ENCODE results near the gene C4orf33. TPM values are rescaled to one million over a fixed set of nuclear protein-coding genes. Genes with fewer than 3 reads are reported as not detected.
A peak's percentile ranks its signal among the peaks of the same experiment; 100 is the strongest.

C4orf33 gene
- total RNA-seq, 1 donor, result 11.2 TPM

- peak overlapping the region; percentile 92 for H3K4me3 ChIP-seq (ENCODE audit: low read depth, low read length)
- TF ChIP-seq CTCF (IDR thresholded peaks at IDR 0.05; ENCODE audit: insufficient read depth, low read depth, low read length), result no peak
- DNase-seq (ENCODE audit: low read depth), result no peak
Observed at GRCh38 chr4:129094347-129094746, 1.6 kb upstream of the C4orf33 start.

- no peak for DNase-seq (ENCODE audit: low read depth)
Observed at GRCh38 chr4:129098531-129099001, 2.6 kb downstream of the C4orf33 start.

GRCh38 chr4:129109965-129110824, 14.2 kb downstream of the C4orf33 start:
- no peak for TF ChIP-seq CTCF (IDR thresholded peaks at IDR 0.05; ENCODE audit: insufficient read depth, low read depth, low read length)
- no peak overlapping the region for H3K4me3 ChIP-seq (ENCODE audit: low read depth, low read length)
- no peak for DNase-seq (ENCODE audit: low read depth)

More at GRCh38 chr4:129098531-129099001, 2.6 kb downstream of the C4orf33 start:
- no peak overlapping the region for H3K4me3 ChIP-seq (ENCODE audit: low read depth, low read length)
- TF ChIP-seq CTCF (IDR thresholded peaks at IDR 0.05; ENCODE audit: insufficient read depth, low read depth, low read length), result no peak

GRCh38 chr4:129110931-129111330, 15.0 kb downstream of the C4orf33 start:
- no peak for DNase-seq (ENCODE audit: low read depth)
- H3K4me3 ChIP-seq (ENCODE audit: low read depth, low read length), result no peak overlapping the region
- no peak for TF ChIP-seq CTCF (IDR thresholded peaks at IDR 0.05; ENCODE audit: insufficient read depth, low read depth, low read length)

GRCh38 chr4:129111919-129112318, 16.0 kb downstream of the C4orf33 start:
- no peak for DNase-seq (ENCODE audit: low read depth)
- H3K4me3 ChIP-seq (ENCODE audit: low read depth, low read length), result no peak overlapping the region
- no peak for TF ChIP-seq CTCF (IDR thresholded peaks at IDR 0.05; ENCODE audit: insufficient read depth, low read depth, low read length)

- no peak overlapping the region for H3K4me3 ChIP-seq (ENCODE audit: low read depth, low read length)
- no peak for TF ChIP-seq CTCF (IDR thresholded peaks at IDR 0.05; ENCODE audit: insufficient read depth, low read depth, low read length)
- DNase-seq (ENCODE audit: low read depth), result no peak
Observed at GRCh38 chr4:129113434-129113833, 17.5 kb downstream of the C4orf33 start.
